WTC11 (cell line): Measurements from ENCODE around the gene LAMA5. TPM values are rescaled to one million over a fixed set of nuclear protein-coding genes. Genes with fewer than 3 reads are reported as not detected.

Experiments used
- ATAC-seq: fragments of 200-7000 bp; cut with Tn5 transposase; 2 replicates; pipeline ENCODE4 v1.10.0; 2021; ENCODE audit warnings: mild to moderate bottlenecking, moderate library complexity
- CTCF ChIA-PET: fragments of 300-600 bp; sonication (Branson Sonifier 250); formaldehyde crosslinking; loops from one replicate; lab custom pipeline; 2021; ENCODE audit warnings: antibody characterized with exemption; lab: Charles Lee
- POLR2A ChIA-PET: fragments of 350-600 bp; sonication (Branson Sonifier 250); formaldehyde crosslinking; loops from one replicate; lab custom pipeline; 2021; ENCODE audit warnings: antibody characterized with exemption; lab: Charles Lee
- DNase-seq: peaks from one replicate; pipeline ENCODE4 v3.0.0; 2021; ENCODE audit warnings: low spot score
- H3K27ac Mint-ChIP-seq: 2 replicates; pipeline ENCODE4 v1.8.0; 2021; ENCODE audit warnings: mixed read lengths
- H3K27me3 Mint-ChIP-seq: 2 replicates; pipeline ENCODE4 v1.8.0; 2021; ENCODE audit warnings: low read depth, mild to moderate bottlenecking, moderate library complexity, mixed read lengths
- H3K36me3 Mint-ChIP-seq: 2 replicates; pipeline ENCODE4 v1.8.0; 2021; ENCODE audit warnings: mixed read lengths
- H3K4me1 Mint-ChIP-seq: 2 replicates; pipeline ENCODE4 v1.8.0; 2022; ENCODE audit warnings: mixed read lengths
- H3K4me3 Mint-ChIP-seq: 2 replicates; pipeline ENCODE4 v1.8.0; 2021; ENCODE audit warnings: mild to moderate bottlenecking, moderate library complexity, mixed read lengths
- H3K9me3 Mint-ChIP-seq: 2 replicates; pipeline ENCODE4 v1.8.0; 2021; ENCODE audit warnings: mixed read lengths
- ATF2 ChIP-seq: sonication (generic); formaldehyde crosslinking; IDR thresholded peaks from 2 replicates; pipeline ENCODE4 v1.8.1; 2022; ENCODE audit warnings: low read depth, missing genetic modification reagents, borderline replicate concordance
- ELF4 ChIP-seq: sonication (generic); formaldehyde crosslinking; IDR thresholded peaks from 2 replicates; pipeline ENCODE4 v1.8.1; 2022; ENCODE audit warnings: low read depth, mild to moderate bottlenecking, moderate library complexity, missing genetic modification reagents
- EMX1 ChIP-seq: fragments of 250-450 bp; sonication (Bioruptor Pico); IDR thresholded peaks from 2 replicates; pipeline ENCODE4 v1.8.0; 2021; ENCODE audit warnings: mild to moderate bottlenecking
- ETV6 ChIP-seq: sonication (generic); formaldehyde crosslinking; IDR thresholded peaks from 2 replicates; pipeline ENCODE4 v1.8.1; 2022; ENCODE audit warnings: mild to moderate bottlenecking, missing genetic modification reagents
- GTF2I ChIP-seq: fragments of 250-450 bp; sonication (Bioruptor Pico); conservative IDR thresholded peaks from 2 replicates; pipeline ENCODE4 v1.4.0; 2021; ENCODE audit warnings: mild to moderate bottlenecking
- KAT7 ChIP-seq: sonication (generic); formaldehyde crosslinking; IDR thresholded peaks from 2 replicates; pipeline ENCODE4 v1.8.1; 2023; ENCODE audit warnings: missing genetic modification reagents, mild to moderate bottlenecking, borderline replicate concordance
- NR3C1 ChIP-seq: sonication (generic); formaldehyde crosslinking; conservative IDR thresholded peaks from 2 replicates; pipeline ENCODE4 v1.8.1; 2023; ENCODE audit warnings: low read depth, mild to moderate bottlenecking, missing genetic modification reagents
- SMAD3 ChIP-seq: sonication (generic); formaldehyde crosslinking; IDR thresholded peaks from 2 replicates; pipeline ENCODE4 v1.8.0; 2022; ENCODE audit warnings: missing genetic modification reagents, mild to moderate bottlenecking, borderline replicate concordance
- TEAD1 ChIP-seq: sonication (generic); formaldehyde crosslinking; IDR thresholded peaks from 2 replicates; pipeline ENCODE4 v1.8.0; 2022; ENCODE audit warnings: mild to moderate bottlenecking, missing genetic modification reagents
- USF2 ChIP-seq: sonication (generic); formaldehyde crosslinking; IDR thresholded peaks from 2 replicates; pipeline ENCODE4 v1.8.1; 2023; ENCODE audit warnings: mild to moderate bottlenecking, missing genetic modification reagents, moderate library complexity
- ZNF121 ChIP-seq: sonication (generic); formaldehyde crosslinking; IDR thresholded peaks from 2 replicates; pipeline ENCODE4 v1.8.0; 2023; ENCODE audit warnings: missing genetic modification reagents
- ZNF138 ChIP-seq: sonication (generic); formaldehyde crosslinking; conservative IDR thresholded peaks from 2 replicates; pipeline ENCODE4 v1.8.1; 2022; ENCODE audit warnings: mild to moderate bottlenecking, moderate library complexity, missing genetic modification reagents
- ZNF512 ChIP-seq: sonication (generic); formaldehyde crosslinking; IDR thresholded peaks from 2 replicates; pipeline ENCODE4 v1.8.1; 2022; ENCODE audit warnings: missing genetic modification reagents, borderline replicate concordance
- total RNA-seq: library from RNA; stranded (reverse); gene quantifications from 3 replicates; pipeline ENCODE4 v1.2.3, GENCODE V29; 2021
- TF ChIP-seq, protein P1 (sequence below): sonication (generic); formaldehyde crosslinking; IDR thresholded peaks from 2 replicates; pipeline ENCODE4 v1.8.1; 2023; ENCODE audit warnings: mild to moderate bottlenecking, moderate library complexity, missing genetic modification reagents
- TF ChIP-seq, protein P2 (sequence below): sonication (generic); formaldehyde crosslinking; IDR thresholded peaks from 2 replicates; pipeline ENCODE4 v1.8.1; 2022; ENCODE audit warnings: mild to moderate bottlenecking, missing genetic modification reagents, moderate library complexity, borderline replicate concordance
- TF ChIP-seq, protein P3 (sequence below): sonication (generic); formaldehyde crosslinking; IDR thresholded peaks from 2 replicates; pipeline ENCODE4 v1.8.1; 2023; ENCODE audit warnings: mild to moderate bottlenecking, missing genetic modification reagents
- TF ChIP-seq, protein P4 (sequence below): fragments of 250-450 bp; sonication (Bioruptor Pico); IDR thresholded peaks from 2 replicates; pipeline ENCODE4 v1.9.0; 2021; ENCODE audit warnings: mild to moderate bottlenecking

The LAMA5 gene
- total RNA-seq, 1 experiment from 2014 or later, result 329 TPM

- Mint-ChIP-seq H3K36me3 (peaks cover 34% of the 10 kb centered on the region), H3K4me3 (no peak overlapping the region)
- CTCF ChIA-PET, result no interaction called here
Measured at GRCh38 chr20:62291251-62292066, 75.7 kb downstream of the LAMA5 start.

More at GRCh38 chr20:62291251-62292066, 75.7 kb downstream of the LAMA5 start:
- DNase-seq (no peak), ATAC-seq (no peak)
- TF ChIP-seq ELF4, result no peak
- TF ChIP-seq, protein P1, sequence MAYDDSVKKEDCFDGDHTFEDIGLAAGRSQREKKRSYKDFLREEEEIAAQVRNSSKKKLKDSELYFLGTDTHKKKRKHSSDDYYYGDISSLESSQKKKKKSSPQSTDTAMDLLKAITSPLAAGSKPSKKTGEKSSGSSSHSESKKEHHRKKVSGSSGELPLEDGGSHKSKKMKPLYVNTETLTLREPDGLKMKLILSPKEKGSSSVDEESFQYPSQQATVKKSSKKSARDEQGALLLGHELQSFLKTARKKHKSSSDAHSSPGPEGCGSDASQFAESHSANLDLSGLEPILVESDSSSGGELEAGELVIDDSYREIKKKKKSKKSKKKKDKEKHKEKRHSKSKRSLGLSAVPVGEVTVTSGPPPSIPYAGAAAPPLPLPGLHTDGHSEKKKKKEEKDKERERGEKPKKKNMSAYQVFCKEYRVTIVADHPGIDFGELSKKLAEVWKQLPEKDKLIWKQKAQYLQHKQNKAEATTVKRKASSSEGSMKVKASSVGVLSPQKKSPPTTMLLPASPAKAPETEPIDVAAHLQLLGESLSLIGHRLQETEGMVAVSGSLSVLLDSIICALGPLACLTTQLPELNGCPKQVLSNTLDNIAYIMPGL (CRISPR knock-in tag), result no peak
- no peak for TF ChIP-seq USF2
- no peak for TF ChIP-seq ATF2 (CRISPR knock-in tag)
- no peak for TF ChIP-seq ETV6 (CRISPR knock-in tag)
- no peak for TF ChIP-seq ZNF121 (CRISPR knock-in tag)
- no peak for TF ChIP-seq NR3C1
- no peak for TF ChIP-seq ZNF512
- TF ChIP-seq, protein P2, sequence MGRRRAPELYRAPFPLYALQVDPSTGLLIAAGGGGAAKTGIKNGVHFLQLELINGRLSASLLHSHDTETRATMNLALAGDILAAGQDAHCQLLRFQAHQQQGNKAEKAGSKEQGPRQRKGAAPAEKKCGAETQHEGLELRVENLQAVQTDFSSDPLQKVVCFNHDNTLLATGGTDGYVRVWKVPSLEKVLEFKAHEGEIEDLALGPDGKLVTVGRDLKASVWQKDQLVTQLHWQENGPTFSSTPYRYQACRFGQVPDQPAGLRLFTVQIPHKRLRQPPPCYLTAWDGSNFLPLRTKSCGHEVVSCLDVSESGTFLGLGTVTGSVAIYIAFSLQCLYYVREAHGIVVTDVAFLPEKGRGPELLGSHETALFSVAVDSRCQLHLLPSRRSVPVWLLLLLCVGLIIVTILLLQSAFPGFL (CRISPR knock-in tag), result no peak
- no peak for TF ChIP-seq EMX1 (CRISPR knock-in tag)
- TF ChIP-seq GTF2I (CRISPR knock-in tag), result no peak
- no peak for TF ChIP-seq SMAD3 (CRISPR knock-in tag)
- no peak for TF ChIP-seq ZNF138 (CRISPR knock-in tag)
- no peak for TF ChIP-seq KAT7
- TF ChIP-seq, protein P3, sequence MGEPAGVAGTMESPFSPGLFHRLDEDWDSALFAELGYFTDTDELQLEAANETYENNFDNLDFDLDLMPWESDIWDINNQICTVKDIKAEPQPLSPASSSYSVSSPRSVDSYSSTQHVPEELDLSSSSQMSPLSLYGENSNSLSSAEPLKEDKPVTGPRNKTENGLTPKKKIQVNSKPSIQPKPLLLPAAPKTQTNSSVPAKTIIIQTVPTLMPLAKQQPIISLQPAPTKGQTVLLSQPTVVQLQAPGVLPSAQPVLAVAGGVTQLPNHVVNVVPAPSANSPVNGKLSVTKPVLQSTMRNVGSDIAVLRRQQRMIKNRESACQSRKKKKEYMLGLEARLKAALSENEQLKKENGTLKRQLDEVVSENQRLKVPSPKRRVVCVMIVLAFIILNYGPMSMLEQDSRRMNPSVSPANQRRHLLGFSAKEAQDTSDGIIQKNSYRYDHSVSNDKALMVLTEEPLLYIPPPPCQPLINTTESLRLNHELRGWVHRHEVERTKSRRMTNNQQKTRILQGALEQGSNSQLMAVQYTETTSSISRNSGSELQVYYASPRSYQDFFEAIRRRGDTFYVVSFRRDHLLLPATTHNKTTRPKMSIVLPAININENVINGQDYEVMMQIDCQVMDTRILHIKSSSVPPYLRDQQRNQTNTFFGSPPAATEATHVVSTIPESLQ (CRISPR knock-in tag), result no peak
- TF ChIP-seq, protein P4, sequence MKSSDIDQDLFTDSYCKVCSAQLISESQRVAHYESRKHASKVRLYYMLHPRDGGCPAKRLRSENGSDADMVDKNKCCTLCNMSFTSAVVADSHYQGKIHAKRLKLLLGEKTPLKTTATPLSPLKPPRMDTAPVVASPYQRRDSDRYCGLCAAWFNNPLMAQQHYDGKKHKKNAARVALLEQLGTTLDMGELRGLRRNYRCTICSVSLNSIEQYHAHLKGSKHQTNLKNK (CRISPR knock-in tag), result no peak
- TF ChIP-seq TEAD1 (CRISPR knock-in tag), result no peak
- Mint-ChIP-seq H3K27me3 (no peaks in the 10 kb centered on the region), H3K9me3 (no peaks in the 10 kb centered on the region), H3K4me1 (no peaks in the 10 kb centered on the region), H3K27ac (no peak overlapping the region)
- POLR2A ChIA-PET, result interaction anchor here (1.0 kb wide), 1 partner anchor 17 kb away, joined by 3 read pairs; no protein-coding TSS in a partner anchor
